ENCODE measurements around the gene SAFB.

DNA sequence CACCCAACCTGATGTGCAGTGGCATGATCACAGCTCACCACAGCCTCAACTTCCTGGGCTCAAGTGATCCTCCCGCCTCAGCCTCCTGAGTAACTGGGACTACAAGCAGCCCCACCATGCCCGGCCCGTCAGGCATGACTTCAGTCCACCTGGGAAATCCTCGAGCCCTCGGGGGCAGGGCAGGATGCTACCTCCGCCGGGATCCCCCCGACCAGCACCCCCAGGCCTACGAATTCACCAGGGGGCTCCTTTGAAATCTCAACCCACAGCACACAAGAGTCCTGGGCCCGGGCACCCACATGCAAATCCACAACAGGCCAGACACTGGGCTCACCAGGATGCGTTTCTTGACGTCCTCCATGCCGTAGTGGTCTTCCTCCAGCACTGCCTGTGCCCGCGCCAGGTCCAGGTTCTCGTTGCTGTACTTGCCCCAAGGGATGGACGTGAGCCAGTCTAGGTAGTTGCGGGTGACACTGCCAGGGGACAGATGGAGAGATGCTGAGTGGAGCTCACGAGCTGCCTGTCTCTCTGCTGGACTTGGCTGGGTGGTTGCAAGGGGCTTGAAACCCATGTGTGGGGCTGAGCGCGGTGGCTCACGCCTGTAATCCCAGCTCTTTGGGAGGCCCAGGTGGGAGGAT lies 77.7 kb downstream of the SAFB start:
- no peak for TF ChIP-seq CTCF (conservative IDR thresholded peaks at IDR 0.05; ENCODE audit: low read length)
- no peak for TF ChIP-seq EZH2phosphoT487 (IDR thresholded peaks at IDR 0.05; ENCODE audit: borderline replicate concordance)

Data from Loucy (cell line).